GM12878 (cell line): ENCODE data around the gene CAST. TPM values are rescaled to one million over a fixed set of nuclear protein-coding genes. Genes with fewer than 3 reads are reported as not detected.

Source experiments
- BACH1 ChIP-seq: fragments of 450-650 bp; IDR thresholded peaks from 2 replicates; pipeline ENCODE4 v1.6.1; 2017; ENCODE audit warnings: mild to moderate bottlenecking, borderline replicate concordance
- CHD1 ChIP-seq: IDR thresholded peaks from 2 replicates; pipeline ENCODE4 v1.6.1; 2012; ENCODE audit warnings: low read depth, low read length, improper control_type of control experiment
- EED ChIP-seq: sonication (generic); IDR thresholded peaks from 2 replicates; pipeline ENCODE4 v1.6.1; 2016; ENCODE audit warnings: antibody characterized with exemption, low read depth
- MAX ChIP-seq: IDR thresholded peaks from 2 replicates; pipeline ENCODE4 v1.6.1; 2012; ENCODE audit warnings: low read depth, low read length, improper control_type of control experiment
- SUPT20H ChIP-seq: IDR thresholded peaks from 2 replicates; pipeline ENCODE4 v1.6.1; 2011; ENCODE audit warnings: low read depth, mild to moderate bottlenecking, low read length, moderate library complexity, borderline replicate concordance; ENCODE audit not compliant: control insufficient read depth
- TARDBP ChIP-seq: IDR thresholded peaks from 2 replicates; pipeline ENCODE4 v1.6.1; 2016; ENCODE audit warnings: borderline replicate concordance
- TCF7 ChIP-seq: IDR thresholded peaks from 2 replicates; pipeline ENCODE4 v1.6.1; 2014; ENCODE audit warnings: antibody characterized with exemption, borderline replicate concordance
- YY1 ChIP-seq: IDR thresholded peaks from 2 replicates; pipeline ENCODE4 v1.6.1; 2011; ENCODE audit warnings: low read depth, mild to moderate bottlenecking, low read length
- ZBTB4 ChIP-seq: fragments of 450-650 bp; formaldehyde crosslinking; IDR thresholded peaks from 2 replicates; pipeline ENCODE4 v1.4.0; 2022; ENCODE audit warnings: mild to moderate bottlenecking, moderate library complexity
- ZNF217 ChIP-seq: fragments of 450-650 bp; IDR thresholded peaks from 2 replicates; pipeline ENCODE4 v1.6.1; 2017; ENCODE audit warnings: antibody characterized with exemption, mild to moderate bottlenecking
- polyA plus RNA-seq, 11 experiments: library from polyadenylated mRNA; depleted of rRNA in 4 of 11; unstranded in 6 of 11; stranded (reverse) in 5 of 11; fragments of >200 nt; fragmentation: Nextera tagmentation in 4 of 11; fragmentation: Illumina TruSeq in 1 of 11; extraction: Ambion mirVana in 4 of 11; extraction: Trizol in 1 of 11; gene quantifications; 1 replicate in 1 of 11; 2 replicates in 10 of 11; pipeline versions ENCODE4 v1.2.1 to v1.2.3, GENCODE V29; 2011 to 2016; ENCODE audit warnings: inconsistent platforms in 2 of 11, missing spikeins in 2 of 11, low read depth in 1 of 11
- total RNA-seq, 4 experiments: library from RNA; depleted of rRNA in 3 of 4; stranded (reverse); fragments of >200 nt in 3 of 4; fragmentation: Illumina TruSeq in 1 of 4; extraction: Trizol in 1 of 4; gene quantifications; 2 replicates each; pipeline versions ENCODE4 v1.2.1 to v1.2.3, GENCODE V29; 2013 to 2021
- TF ChIP-seq, protein P1 (sequence below): fragments of 450-650 bp; IDR thresholded peaks from 2 replicates; pipeline ENCODE4 v1.6.1; 2017; ENCODE audit warnings: mild to moderate bottlenecking, moderate library complexity

The CAST gene
- total and polyA plus RNA-seq, 10 of the 15 experiments (the other 5 are each of a cell fraction or from before 2014, with no cell fraction given): 31.7 to 140 (median 68.5) TPM

DNA sequence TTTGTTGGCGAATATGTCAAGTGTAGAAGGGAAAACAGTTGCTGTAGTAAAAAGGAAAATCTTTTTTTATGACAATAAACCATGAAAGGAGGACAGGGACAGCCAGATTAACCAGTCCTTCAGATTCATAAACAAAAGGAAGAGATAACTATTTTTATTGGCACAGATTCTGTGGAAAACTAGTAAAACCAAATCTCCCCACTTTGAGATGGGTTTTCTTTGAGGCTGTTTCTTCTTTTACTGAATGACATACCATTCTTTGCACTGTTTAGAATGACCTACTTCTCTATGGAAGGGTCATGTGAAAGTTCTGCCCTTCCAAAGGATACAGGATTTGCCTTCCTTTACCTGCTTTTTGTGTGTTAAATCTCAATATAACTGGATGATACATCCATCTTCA, 13.7 kb downstream of the CAST start (continued):
- TF ChIP-seq, protein P1, sequence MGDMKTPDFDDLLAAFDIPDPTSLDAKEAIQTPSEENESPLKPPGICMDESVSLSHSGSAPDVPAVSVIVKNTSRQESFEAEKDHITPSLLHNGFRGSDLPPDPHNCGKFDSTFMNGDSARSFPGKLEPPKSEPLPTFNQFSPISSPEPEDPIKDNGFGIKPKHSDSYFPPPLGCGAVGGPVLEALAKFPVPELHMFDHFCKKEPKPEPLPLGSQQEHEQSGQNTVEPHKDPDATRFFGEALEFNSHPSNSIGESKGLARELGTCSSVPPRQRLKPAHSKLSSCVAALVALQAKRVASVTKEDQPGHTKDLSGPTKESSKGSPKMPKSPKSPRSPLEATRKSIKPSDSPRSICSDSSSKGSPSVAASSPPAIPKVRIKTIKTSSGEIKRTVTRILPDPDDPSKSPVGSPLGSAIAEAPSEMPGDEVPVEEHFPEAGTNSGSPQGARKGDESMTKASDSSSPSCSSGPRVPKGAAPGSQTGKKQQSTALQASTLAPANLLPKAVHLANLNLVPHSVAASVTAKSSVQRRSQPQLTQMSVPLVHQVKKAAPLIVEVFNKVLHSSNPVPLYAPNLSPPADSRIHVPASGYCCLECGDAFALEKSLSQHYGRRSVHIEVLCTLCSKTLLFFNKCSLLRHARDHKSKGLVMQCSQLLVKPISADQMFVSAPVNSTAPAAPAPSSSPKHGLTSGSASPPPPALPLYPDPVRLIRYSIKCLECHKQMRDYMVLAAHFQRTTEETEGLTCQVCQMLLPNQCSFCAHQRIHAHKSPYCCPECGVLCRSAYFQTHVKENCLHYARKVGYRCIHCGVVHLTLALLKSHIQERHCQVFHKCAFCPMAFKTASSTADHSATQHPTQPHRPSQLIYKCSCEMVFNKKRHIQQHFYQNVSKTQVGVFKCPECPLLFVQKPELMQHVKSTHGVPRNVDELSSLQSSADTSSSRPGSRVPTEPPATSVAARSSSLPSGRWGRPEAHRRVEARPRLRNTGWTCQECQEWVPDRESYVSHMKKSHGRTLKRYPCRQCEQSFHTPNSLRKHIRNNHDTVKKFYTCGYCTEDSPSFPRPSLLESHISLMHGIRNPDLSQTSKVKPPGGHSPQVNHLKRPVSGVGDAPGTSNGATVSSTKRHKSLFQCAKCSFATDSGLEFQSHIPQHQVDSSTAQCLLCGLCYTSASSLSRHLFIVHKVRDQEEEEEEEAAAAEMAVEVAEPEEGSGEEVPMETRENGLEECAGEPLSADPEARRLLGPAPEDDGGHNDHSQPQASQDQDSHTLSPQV: no peak
- no peak for TF ChIP-seq TCF7
- no peak for TF ChIP-seq TARDBP
- no peak for TF ChIP-seq MAX
- TF ChIP-seq ZBTB4 (CRISPR knock-in tag): no peak
- TF ChIP-seq ZNF217: no peak
- no peak for TF ChIP-seq EED
- TF ChIP-seq SUPT20H: no peak
- no peak for TF ChIP-seq CHD1
- no peak for TF ChIP-seq BACH1
- no peak for TF ChIP-seq YY1
